ENCODE data around the gene SPINT2.
"Not testable (repeated sequence)": the region's sequence is repeated elsewhere in the genome, so short reads cannot be mapped to it uniquely, and the experiment has no call there.

The SPINT2 gene

DNA sequence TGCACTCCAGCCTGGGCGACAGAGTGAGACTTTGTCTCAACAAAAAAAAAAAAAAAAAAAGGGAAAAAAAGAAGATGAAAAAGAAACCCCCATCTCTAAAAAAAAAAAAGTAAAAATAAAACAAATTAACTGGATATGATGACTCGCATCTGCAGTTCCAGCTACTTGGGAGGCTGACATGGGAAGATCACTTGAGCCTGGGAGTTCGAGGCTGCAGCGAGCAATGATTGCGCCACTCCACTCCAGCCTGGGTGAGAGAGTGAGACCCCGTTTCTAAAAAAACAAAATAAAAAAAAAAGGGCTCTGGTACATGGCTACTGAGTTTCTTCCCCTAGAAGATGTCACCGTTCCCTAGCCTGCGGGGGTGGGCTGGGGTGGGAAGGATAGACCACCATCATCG, 68.9 kb downstream of the SPINT2 start:
- DNase-seq (ENCODE audit: extremely low spot score), result no peak
- TF ChIP-seq, protein P1, sequence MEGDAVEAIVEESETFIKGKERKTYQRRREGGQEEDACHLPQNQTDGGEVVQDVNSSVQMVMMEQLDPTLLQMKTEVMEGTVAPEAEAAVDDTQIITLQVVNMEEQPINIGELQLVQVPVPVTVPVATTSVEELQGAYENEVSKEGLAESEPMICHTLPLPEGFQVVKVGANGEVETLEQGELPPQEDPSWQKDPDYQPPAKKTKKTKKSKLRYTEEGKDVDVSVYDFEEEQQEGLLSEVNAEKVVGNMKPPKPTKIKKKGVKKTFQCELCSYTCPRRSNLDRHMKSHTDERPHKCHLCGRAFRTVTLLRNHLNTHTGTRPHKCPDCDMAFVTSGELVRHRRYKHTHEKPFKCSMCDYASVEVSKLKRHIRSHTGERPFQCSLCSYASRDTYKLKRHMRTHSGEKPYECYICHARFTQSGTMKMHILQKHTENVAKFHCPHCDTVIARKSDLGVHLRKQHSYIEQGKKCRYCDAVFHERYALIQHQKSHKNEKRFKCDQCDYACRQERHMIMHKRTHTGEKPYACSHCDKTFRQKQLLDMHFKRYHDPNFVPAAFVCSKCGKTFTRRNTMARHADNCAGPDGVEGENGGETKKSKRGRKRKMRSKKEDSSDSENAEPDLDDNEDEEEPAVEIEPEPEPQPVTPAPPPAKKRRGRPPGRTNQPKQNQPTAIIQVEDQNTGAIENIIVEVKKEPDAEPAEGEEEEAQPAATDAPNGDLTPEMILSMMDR (IDR thresholded peaks at IDR 0.05; ENCODE audit: control extremely low read depth, extremely low read depth, low read depth, missing control alignments), result no peak
- CTCF ChIA-PET, result interaction anchor here (1.0 to 1.9 kb wide), 7 partner anchors 41 to 435 kb away, joined by 3 to 9 read pairs (median 6); partner anchors contain the start of gene PSMD8
- POLR2A ChIA-PET, result no interaction called here

DNA sequence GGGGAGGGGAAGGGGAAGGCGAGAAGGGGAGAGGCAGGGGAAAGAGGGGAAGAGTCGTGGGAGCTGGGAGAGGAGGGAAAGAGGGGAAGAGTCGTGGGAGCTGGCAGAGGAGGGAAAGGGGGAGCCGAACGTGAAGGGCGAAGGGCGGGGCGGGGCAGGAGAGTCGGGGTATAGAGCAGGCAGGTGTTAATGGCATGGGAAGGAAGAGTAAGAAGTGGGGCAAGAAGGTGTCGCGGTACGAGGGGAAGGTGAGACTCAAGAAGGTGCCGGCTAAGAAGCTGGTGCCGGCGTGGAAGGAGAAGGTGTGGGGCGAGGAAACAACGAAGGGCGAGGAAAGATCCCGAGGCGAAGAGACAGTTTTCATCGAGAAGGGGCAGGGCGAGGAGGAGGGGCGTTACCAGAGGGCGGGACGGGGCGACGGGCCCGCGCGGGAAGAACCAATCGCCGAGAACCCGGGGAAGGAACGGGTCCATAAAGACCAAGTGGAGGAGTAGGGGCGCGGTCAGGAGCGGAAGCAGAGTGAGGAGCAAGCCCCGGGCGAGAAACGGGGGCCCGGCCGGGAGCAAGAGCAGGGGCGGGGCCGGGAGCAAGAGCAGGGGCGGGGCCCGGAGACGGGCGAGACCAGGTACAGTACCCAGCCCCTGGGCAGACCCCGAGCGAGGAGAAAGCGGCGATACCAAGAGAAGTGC, 71.7 kb downstream of the SPINT2 start:
- ChIA-PET POLR2A (interaction anchor here (0.5 to 0.9 kb wide), 5 partner anchors 38 to 501 kb away, joined by 3 to 7 read pairs (median 5); partner anchors contain the start of gene PSMD8), CTCF (interaction anchor here (0.5 to 2.8 kb wide), 23 partner anchors 9 to 434 kb away, joined by 3 to 28 read pairs (median 4); partner anchors contain the start of genes GGN and PSMD8)
- TF ChIP-seq, protein P1 (IDR thresholded peaks at IDR 0.05; ENCODE audit: control extremely low read depth, extremely low read depth, low read depth, missing control alignments), result no peak

DNA sequence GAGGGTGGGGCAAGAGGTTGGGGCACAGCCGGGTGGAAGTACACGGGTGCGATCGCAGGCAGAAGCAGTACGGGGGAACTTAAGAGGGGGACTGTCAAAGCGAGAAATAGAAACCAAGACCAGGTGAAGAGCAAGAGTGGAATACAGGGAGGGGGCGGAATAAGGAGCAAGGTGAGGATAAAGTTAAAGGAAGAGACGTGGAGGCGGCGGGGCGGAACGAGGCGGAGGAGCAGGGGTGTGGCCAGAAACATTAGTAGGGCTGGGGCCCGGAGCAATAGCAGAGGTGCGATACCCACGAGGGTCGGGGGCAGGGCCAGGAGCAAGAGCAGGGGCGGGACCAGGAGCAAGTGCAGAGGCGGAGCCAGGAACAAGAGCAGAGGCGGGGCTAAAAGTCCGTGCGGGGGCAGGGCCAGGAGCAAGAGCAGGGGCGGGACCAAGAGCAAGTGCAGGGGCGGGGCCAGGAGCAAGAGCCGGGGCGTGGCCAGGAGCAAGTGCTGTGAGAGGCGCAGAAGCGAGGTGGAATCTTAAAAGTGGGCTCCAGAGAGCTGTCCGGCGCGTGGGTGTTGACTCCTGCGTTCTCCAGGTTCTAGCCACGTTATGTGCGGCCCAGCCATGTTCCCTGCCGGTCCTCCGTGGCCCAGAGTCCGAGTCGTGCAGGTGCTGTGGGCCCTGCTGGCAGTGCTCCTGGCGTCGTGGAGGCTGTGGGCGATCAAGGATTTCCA, 72.4 kb downstream of the SPINT2 start:
- ChIA-PET CTCF (interaction anchor here (0.9 to 2.8 kb wide), 10 partner anchors 18 to 434 kb away, joined by 3 to 28 read pairs (median 4); partner anchors contain the start of genes GGN and PSMD8), POLR2A (interaction anchor here (0.5 to 0.8 kb wide), 3 partner anchors 36 to 500 kb away, joined by 4 to 7 read pairs (median 5); no protein-coding TSS in a partner anchor)
- TF ChIP-seq, protein P1 (IDR thresholded peaks at IDR 0.05; ENCODE audit: control extremely low read depth, extremely low read depth, low read depth, missing control alignments), result no peak
- DNase-seq (ENCODE audit: extremely low spot score), result peak; percentile 95

More for the DNA sequence above, 71.7 kb downstream of the SPINT2 start:
- peak; percentile 94 for DNase-seq (ENCODE audit: extremely low spot score)

DNA sequence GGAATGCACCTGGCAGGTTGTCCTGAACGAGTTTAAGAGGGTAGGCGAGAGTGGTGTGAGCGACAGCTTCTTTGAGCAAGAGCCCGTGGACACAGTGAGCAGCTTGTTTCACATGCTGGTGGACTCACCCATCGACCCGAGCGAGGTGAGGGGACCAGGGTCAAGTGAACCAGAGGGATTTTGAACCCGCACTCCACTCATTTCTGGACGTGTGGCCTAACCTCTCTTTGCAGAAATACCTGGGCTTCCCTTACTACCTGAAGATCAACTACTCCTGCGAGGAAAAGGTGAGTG, 72.9 kb downstream of the SPINT2 start:
- no peak for DNase-seq (ENCODE audit: extremely low spot score)
- ChIA-PET CTCF (interaction anchor here (1.9 kb wide), 1 partner anchor 435 kb away, joined by 17 read pairs; no protein-coding TSS in a partner anchor), POLR2A (interaction anchor here (0.5 to 0.6 kb wide), 2 partner anchors 36 to 432 kb away, joined by 4 to 7 read pairs; no protein-coding TSS in a partner anchor)
- TF ChIP-seq, protein P1 (IDR thresholded peaks at IDR 0.05; ENCODE audit: control extremely low read depth, extremely low read depth, low read depth, missing control alignments), result no peak

DNA sequence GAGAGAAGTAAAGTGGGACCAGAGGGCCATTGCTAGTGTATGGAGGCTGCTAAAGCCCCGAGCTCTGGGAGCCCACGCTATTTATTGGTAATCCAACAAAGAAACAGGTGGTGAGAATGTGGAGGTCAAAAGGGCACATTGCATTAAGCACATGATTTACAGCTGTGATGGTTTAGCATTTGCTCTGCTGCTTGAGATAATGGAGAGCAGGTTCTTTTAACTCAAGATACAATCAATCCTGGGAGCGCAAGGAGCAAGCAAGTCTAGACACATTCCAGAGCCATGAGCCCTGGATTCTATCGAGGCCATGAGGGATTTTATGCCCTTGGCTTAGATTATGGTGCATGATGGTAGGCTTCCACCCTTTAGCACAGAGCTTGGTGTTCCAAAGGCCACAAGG, 74.6 kb downstream of the SPINT2 start:
- CTCF ChIA-PET, result interaction anchor here (1.5 to 1.8 kb wide), 3 partner anchors 14 to 64 kb away, joined by 3 to 9 read pairs (median 4); partner anchors contain the start of genes FAM98C and PSMD8
- DNase-seq (ENCODE audit: extremely low spot score); POLR2A ChIA-PET: not testable (repeated sequence)

DNA sequence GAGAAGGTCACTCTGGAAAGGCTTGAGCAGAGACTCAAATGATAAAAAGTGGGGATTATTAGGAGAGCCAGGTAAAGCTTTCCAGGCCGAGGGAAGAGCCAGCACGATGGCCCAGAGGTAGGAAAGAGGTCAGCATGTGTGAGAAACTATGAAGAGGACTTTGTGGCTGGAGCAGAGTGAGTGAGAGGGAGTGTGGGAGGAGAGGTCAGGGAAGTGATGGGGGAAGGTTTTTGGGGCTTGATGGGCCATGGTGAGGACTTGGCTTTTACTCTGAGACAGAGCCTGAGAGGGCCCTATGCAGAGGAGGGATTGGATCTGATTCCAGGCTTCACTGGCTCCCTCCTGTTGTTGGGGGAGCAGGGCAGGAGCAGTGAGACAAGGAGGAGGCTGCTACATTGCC, 76.6 kb downstream of the SPINT2 start:
- ChIA-PET POLR2A (no interaction called here), CTCF (no interaction called here)
- TF ChIP-seq, protein P1 (IDR thresholded peaks at IDR 0.05; ENCODE audit: control extremely low read depth, extremely low read depth, low read depth, missing control alignments), result no peak
- no peak for DNase-seq (ENCODE audit: extremely low spot score)
